Rectal smooth muscle tissue (tissue), 1 donor: ENCODE data around the gene RAB44.
"Not testable (repeated sequence)": the region's sequence is repeated elsewhere in the genome, so short reads cannot be mapped to it uniquely, and the experiment has no call there.

ENCODE experiments used
- H3K27ac ChIP-seq: one replicate; pipeline ENCODE4 v1.7.0; 2013; ENCODE audit warnings: low read depth, low read length, inconsistent platforms
- H3K27me3 ChIP-seq: one replicate; pipeline ENCODE4 v1.7.0; 2013; ENCODE audit warnings: low read length; ENCODE audit not compliant: control insufficient read depth, insufficient read depth
- H3K36me3 ChIP-seq: one replicate; pipeline ENCODE4 v1.7.0; 2013; ENCODE audit warnings: low read length; ENCODE audit not compliant: control insufficient read depth, insufficient read depth
- H3K4me1 ChIP-seq: one replicate; pipeline ENCODE4 v1.7.0; 2013; ENCODE audit warnings: low read length; ENCODE audit not compliant: control insufficient read depth, insufficient read depth
- H3K4me3 ChIP-seq: one replicate; pipeline ENCODE4 v1.7.0; 2013; ENCODE audit warnings: low read length
- H3K9ac ChIP-seq: one replicate; pipeline ENCODE4 v1.7.0; 2013; ENCODE audit warnings: low read length

RAB44 gene

DNA sequence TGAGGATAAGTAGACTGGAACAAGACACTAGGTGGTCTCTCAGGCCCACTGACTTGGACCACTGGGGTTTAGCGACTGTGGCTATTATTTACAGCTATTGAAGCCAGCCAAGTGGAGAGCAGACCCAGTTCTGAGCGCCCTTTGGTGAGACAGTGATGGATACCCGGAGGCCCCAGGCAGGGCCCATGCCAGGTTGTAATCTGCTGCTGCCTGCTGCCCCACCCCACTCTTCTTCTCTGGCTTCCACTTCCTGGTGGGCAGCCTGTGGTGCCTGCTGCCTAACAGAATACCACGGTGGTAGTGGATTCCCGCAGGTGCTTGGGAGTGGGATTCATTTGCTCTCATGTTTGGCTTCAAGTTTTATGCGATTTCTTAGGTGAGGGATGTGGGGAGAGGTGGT is 570 bp downstream of the RAB44 start:
- no peak overlapping the region for H3K9ac ChIP-seq
- no peak overlapping the region for H3K27ac ChIP-seq
- H3K36me3 ChIP-seq, result no peaks in the 10 kb centered on the region
- H3K4me3 ChIP-seq, result no peak overlapping the region
- H3K27me3 ChIP-seq, result no peaks in the 10 kb centered on the region
- no peaks in the 10 kb centered on the region for H3K4me1 ChIP-seq

GRCh38 chr6:36698871-36699271 is 1.2 kb downstream of the RAB44 start:
- Histone ChIP-seq H3K9ac (no peak overlapping the region), H3K27me3 (no peaks in the 10 kb centered on the region), H3K4me1 (no peaks in the 10 kb centered on the region), H3K36me3 (no peaks in the 10 kb centered on the region), H3K4me3 (no peak overlapping the region), H3K27ac (no peak overlapping the region)

DNA sequence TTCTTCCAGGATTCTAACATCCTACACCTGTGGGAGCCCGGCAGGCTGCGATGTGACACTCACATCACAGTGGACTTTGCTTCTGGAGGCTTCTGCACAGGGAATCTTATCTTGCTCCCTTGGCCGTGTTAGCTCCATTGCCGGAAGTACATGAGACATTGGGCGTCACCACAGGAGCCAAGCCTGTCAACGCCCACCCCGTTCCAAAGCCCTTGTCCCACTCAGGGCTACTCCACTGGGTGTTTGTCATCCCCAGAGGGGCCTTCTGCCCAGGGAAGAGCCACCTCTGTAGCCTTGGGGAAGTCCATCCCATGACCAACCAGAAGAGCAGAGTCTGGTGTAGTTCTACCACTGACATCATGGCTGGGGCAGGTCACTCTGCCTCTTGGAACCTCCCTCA is 1.7 kb downstream of the RAB44 start:
- H3K27ac ChIP-seq, result no peak overlapping the region
- no peaks in the 10 kb centered on the region for H3K36me3 ChIP-seq
- H3K27me3 ChIP-seq, result no peaks in the 10 kb centered on the region
- H3K9ac ChIP-seq, result no peak overlapping the region
- H3K4me1 ChIP-seq, result no peaks in the 10 kb centered on the region
- no peak overlapping the region for H3K4me3 ChIP-seq

- Histone ChIP-seq H3K4me1 (no peaks in the 10 kb centered on the region), H3K36me3 (no peaks in the 10 kb centered on the region), H3K4me3 (no peak overlapping the region), H3K9ac (no peak overlapping the region), H3K27ac (no peak overlapping the region), H3K27me3 (no peaks in the 10 kb centered on the region)
Observed at GRCh38 chr6:36700071-36700812, 2.6 kb downstream of the RAB44 start.

DNA sequence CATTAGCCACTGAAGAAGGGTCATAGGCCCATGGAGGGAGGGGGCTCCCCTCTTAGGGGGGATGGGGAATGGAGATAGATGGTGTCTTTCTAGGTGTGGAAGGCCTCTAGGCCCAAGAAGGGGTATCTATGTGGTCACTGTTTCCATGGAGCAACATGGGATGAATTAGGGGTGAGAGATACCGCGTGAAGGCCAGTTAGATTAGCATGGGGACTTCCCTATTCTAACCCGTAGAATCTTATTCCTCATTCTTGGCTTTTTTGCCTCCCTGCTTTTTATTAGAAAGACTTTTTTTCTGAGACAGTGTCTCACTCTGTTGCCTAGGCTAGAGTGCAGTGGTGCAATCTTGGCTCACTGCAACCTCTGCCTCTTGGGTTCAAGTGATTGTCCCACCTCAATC is 3.2 kb downstream of the RAB44 start:
- no peaks in the 10 kb centered on the region for H3K27me3 ChIP-seq
- H3K9ac ChIP-seq, result no peak overlapping the region
- no peak overlapping the region for H3K27ac ChIP-seq
- no peak overlapping the region for H3K4me3 ChIP-seq
- no peaks in the 10 kb centered on the region for H3K36me3 ChIP-seq
- no peaks in the 10 kb centered on the region for H3K4me1 ChIP-seq

- Histone ChIP-seq H3K27me3 (no peaks in the 10 kb centered on the region), H3K27ac (no peak overlapping the region), H3K4me3 (no peak overlapping the region), H3K9ac (no peak overlapping the region), H3K4me1 (no peaks in the 10 kb centered on the region), H3K36me3 (no peaks in the 10 kb centered on the region)
Observed at GRCh38 chr6:36701401-36701991, 3.9 kb downstream of the RAB44 start.

DNA sequence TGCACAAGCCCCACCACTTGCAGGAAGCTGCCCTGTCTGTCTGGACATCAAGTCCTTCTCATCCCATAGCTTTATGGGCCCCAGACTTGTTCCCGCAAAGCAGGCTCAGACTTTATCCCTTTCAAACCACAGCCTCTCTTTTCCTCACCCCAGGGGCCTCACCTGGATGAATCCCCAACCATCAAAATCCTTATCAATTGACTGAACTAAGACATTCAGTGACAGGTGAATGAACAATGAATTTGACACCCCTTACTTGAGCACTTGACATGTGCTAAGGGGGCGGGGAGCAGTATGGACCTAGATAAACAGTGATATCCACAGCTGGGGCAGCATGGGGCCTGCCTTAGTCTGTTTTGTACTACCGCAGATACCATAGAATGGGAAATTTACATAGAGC is 5.0 kb downstream of the RAB44 start:
- Histone ChIP-seq H3K4me1 (no peaks in the 10 kb centered on the region), H3K27me3 (no peaks in the 10 kb centered on the region), H3K4me3 (no peak overlapping the region), H3K36me3 (no peaks in the 10 kb centered on the region), H3K9ac (no peak overlapping the region), H3K27ac (no peak overlapping the region)

DNA sequence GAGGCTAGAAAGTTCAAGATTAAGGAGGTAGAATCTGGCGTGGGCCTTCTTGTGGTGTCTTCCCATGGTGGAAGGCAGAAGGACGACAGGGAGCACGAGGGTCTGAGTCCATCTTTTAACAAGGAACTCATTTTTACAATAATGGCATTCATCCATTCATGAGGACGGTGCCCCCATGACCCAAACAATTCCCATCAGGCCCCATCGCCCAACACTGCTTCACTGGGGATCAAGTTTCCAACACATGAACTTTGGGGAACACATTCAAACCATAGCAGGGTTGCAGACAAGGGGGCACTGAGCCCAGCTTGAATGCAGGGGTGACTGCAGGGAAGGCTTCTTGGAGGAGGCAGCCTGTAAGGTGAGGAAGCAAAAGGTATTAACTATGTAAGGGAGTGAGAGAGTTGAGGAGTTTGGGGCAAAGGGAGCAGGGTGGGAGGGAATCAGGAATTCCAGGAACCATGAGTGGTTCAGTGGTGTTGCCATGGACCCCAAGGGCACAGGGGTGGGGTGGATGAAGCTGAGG is 5.5 kb downstream of the RAB44 start:
- H3K4me1 ChIP-seq, result no peaks in the 10 kb centered on the region
- H3K4me3 ChIP-seq, result no peak overlapping the region
- H3K27me3 ChIP-seq, result no peaks in the 10 kb centered on the region
- no peaks in the 10 kb centered on the region for H3K36me3 ChIP-seq
- no peak overlapping the region for H3K9ac ChIP-seq
- no peak overlapping the region for H3K27ac ChIP-seq

DNA sequence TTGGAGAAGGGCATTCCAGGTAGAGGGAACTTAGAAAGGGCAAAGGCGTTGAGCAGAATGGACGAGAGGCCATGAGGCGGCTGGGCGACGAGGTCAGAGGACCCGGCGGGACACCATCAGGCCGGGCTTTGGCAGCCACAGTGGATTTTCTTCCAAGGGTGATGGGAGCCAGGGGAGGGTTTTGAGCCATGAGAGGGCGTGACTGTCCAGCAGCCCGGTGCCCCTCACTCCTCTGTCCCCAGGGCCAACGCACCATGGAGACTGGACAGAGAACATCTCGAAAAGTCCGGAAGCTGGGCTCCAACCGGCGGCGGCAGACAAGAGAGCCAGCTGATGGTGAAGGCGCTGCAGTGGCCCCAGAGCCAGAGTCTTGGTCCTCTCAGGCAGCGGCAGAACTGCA is 6.4 kb downstream of the RAB44 start:
- Histone ChIP-seq H3K36me3 (no peaks in the 10 kb centered on the region), H3K4me1 (no peaks in the 10 kb centered on the region), H3K27ac (no peak overlapping the region), H3K4me3 (no peak overlapping the region), H3K9ac (no peak overlapping the region), H3K27me3 (no peaks in the 10 kb centered on the region)

GRCh38 chr6:36704961-36705577 is 7.4 kb downstream of the RAB44 start:
- H3K27me3 ChIP-seq, H3K4me1 ChIP-seq, H3K27ac ChIP-seq, H3K4me3 ChIP-seq, H3K36me3 ChIP-seq, H3K9ac ChIP-seq: not testable (repeated sequence)

- no peak overlapping the region for H3K4me3 ChIP-seq
- no peaks in the 10 kb centered on the region for H3K4me1 ChIP-seq
- H3K36me3 ChIP-seq, result no peaks in the 10 kb centered on the region
- H3K9ac ChIP-seq, result no peak overlapping the region
- no peaks in the 10 kb centered on the region for H3K27me3 ChIP-seq
- H3K27ac ChIP-seq, result no peak overlapping the region
Observed at GRCh38 chr6:36706339-36706738, 8.7 kb downstream of the RAB44 start.

DNA sequence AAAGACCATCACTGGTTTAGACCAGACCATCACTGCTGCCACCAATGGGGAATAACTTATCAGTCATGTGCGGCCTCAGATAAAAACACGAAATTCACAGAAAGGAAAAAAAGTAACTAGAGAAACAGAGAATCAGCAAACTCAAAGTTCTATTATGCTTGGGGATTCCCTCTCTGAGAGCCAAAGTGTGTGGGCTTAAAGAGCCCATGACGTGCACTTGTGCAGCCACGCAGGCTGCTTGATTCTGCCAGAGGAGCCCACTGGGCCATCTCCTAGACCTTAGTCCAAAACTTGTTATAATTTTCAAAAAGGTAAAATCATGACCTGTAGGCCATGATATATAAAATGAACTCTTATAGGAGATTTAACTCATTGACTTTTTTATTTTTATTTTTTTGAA is 15.2 kb downstream of the RAB44 start:
- Histone ChIP-seq H3K9ac (no peak overlapping the region), H3K4me1 (no peaks in the 10 kb centered on the region), H3K36me3 (no peaks in the 10 kb centered on the region), H3K27me3 (no peaks in the 10 kb centered on the region), H3K4me3 (no peak overlapping the region), H3K27ac (no peak overlapping the region)

DNA sequence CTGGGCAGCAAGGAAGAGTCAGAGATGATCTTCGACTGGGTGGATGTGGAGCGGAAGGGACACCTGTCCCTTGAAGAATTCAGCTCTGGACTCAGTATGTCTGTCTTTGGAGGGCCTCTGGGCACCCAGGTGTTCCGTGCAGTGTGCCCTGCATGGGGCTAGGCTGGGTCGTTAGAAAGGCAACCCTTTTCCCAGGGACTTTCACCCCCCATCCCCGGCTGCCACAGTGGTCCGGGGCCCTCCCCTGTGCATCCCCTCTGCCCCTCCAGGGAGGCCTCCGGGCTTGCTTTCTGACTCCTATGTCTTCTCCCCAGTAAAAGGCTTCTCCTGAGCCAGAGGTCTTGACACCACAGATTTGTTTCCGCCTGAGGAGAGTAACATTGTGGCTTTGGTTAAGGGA is 16.2 kb downstream of the RAB44 start:
- Histone ChIP-seq H3K4me3 (no peak overlapping the region), H3K4me1 (no peaks in the 10 kb centered on the region), H3K27ac (no peak overlapping the region), H3K36me3 (no peaks in the 10 kb centered on the region), H3K27me3 (peaks cover 2% of the 10 kb centered on the region), H3K9ac (no peak overlapping the region)
